ENCODE measurements around the gene LST1.
"Not testable (repeated sequence)": the region's sequence is repeated elsewhere in the genome, so short reads cannot be mapped to it uniquely, and the experiment has no call there.

LST1 gene

DNA sequence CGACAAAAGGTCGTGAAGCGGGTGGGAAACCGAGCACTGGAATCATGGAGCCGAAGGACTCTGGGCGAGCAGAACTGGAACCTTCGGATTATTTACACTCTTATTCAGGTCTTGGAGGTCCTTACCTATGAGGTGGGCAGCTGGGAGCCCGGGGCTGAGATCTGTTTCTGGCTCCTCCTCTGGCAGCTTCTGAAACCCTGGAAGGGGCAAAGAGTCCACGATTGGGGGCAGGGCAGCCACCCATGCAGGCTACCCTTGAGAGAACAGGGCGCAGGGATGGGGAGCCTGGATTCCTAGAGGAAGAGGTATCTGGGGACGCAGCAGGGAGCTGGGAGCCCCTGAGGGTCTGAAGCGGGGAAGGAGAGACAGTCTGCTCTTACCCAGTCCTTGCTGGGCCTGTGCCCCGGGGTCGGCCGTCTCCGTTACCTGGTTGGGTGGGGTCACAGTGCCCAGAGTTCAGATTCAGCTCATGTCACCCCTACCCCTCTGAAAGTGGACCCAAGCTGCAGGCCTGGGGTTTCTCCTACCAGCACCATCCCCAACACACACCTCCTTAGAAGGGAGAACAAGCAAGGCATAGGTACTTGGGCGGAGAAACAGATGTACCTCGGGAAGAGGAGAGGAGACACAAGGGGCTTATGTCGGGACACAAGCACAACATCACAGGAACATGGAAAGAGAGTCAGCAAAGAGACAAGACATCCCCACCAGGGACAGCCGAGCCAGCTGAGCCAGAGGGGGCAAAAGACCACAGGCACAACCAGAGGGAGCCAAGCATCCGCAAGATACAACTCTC, 4.4 kb upstream of the LST1 start:
- DNase-seq: no peak

- no peak for DNase-seq
Observed at GRCh38 chr6:31582230-31582643, 3.8 kb upstream of the LST1 start, which contains the start of gene LTB. TSS of gene LTB (minus strand) at chr6:31582424. CDS start at chr6:31582417, 7 bp downstream.

- DNase-seq: no peak
Observed at GRCh38 chr6:31585491-31585890, 586 bp upstream of the LST1 start.

- DNase-seq: peak; percentile 45 to 92
Observed at GRCh38 chr6:31586599-31587281, 663 bp downstream of the LST1 start.

DNA sequence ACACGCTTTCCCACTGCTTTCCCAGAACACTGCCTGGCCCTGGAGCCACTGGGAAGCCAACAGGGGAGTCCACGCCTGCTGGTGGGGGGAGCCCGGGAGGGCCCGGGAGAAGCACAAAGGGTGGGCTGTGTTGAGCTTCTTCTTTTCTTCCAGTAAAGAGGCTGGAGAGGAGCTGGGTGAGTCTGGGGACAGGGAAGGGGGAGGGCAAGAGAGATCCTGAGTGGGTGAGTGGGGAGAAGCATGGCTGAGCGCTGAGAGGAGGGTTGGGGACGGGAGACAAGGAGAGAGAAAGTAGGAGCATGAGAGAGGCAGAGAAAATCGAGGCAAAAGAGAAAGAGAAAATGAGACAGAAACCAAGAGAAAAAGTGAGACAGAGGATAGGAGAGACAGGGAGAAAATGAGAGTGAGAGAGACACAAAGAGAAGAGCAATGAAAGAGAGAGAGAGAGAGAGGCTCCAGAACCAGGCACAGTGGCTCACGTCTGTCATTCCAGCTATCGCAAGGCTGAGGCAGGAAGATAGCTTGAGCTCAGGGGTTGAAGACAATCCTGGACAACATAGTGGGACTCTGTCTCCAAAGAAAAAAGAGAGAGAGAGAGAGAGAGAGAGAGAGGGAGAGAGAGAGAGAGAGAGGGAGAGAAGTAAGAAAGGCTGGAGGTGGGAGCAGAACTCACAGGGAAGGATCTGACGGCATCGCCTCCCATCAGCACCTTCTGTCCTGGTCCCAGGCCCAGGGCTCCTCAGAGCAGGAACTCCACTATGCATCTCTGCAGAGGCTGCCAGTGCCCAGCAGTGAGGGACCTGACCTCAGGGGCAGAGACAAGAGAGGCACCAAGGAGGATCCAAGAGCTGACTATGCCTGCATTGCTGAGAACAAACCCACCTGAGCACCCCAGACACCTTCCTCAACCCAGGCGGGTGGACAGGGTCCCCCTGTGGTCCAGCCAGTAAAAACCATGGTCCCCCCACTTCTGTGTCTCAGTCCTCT, 2.0 kb downstream of the LST1 start:
- DNase-seq: no peak

DNA sequence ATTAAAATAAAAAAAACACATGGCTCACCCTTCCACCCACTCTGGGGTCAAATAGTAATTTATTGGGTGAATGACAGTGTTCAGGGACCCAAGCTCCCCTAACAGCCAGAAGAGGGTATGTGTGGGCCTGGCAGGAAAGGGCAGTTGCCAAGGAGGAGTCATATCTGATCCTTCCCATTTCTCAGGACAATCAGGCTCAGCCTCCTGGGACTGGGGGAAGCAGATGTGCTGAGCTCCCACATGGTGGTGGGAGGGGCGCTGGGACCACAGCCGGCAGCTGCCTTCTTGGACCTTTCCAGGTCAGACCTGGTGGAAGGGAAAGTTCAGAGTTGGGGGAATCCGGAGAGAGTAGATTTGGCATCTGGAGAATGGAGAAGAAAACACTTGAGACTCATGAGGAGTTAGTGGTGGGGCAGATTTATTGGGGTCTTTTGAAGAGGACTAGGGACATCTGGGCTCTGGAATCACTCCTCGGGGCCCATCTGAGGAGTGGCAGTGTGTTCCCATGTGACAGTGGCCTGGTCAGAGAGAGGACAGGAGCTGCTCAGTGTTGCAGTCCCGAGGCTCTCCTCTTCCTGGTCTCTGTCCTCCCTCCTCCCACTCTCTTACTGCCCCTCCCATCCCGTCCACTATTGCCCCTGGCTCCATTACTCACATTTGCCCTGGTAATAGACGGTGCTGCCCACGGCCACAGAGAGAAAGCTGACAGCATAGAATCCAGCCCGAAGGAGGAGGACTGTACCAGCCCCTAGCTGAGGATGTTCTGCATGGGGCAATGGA, 3.0 kb downstream of the LST1 start:
- no peak for DNase-seq

GRCh38 chr6:31590691-31591090, 4.6 kb downstream of the LST1 start:
- DNase-seq: not testable (repeated sequence)

GRCh38 chr6:31592396-31592771, 6.3 kb downstream of the LST1 start:
- no peak for DNase-seq

- peak in 1 of 2 donors; percentile 83 for DNase-seq
Observed at GRCh38 chr6:31597006-31597405, 10.9 kb downstream of the LST1 start.

GRCh38 chr6:31607317-31607716, 21.2 kb downstream of the LST1 start:
- DNase-seq: no peak

DNA sequence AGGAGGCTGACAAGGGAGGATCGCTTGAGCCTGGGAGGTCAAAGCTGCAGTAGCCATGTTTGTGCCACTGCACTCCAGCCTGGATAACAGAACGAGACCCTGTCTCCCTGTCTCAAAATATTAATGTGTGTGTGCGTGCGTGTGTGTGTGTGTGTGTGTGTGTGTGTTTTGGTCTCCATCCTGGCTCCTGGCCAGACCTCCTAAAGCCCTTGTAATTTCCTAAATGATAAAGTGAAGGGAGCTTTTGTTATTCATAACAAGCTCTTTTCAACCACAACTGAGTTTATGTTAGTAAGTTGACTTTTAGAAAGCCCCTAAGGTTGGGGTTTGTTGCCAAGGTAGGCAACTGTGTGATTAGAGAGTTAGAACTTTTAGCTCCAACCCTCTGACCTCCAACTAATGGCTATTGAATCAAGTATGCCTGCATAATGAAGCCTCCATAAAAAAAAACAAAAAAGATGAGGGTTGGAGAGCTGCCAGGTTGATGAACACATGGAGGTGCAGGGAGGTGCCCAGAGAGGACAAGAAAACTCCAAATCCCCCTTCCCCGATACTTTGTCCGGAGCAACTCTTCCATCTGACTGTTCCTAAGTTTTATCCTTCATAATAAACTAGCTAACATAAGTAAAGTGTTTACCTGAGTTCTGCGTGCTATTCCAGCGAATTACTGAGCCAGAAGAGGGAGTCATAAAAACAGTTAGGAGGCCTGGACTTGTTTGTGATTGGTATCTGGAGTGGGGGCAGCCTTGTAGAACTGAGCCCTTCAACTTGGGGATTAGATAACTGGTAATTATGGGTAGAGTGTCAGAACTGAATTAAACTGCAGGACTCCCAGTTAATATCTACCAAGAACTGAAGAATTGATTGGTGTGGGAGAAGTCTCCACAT, 23.7 kb downstream of the LST1 start:
- no peak for DNase-seq

GRCh38 chr6:31610968-31611367, 24.9 kb downstream of the LST1 start:
- DNase-seq: no peak

DNA sequence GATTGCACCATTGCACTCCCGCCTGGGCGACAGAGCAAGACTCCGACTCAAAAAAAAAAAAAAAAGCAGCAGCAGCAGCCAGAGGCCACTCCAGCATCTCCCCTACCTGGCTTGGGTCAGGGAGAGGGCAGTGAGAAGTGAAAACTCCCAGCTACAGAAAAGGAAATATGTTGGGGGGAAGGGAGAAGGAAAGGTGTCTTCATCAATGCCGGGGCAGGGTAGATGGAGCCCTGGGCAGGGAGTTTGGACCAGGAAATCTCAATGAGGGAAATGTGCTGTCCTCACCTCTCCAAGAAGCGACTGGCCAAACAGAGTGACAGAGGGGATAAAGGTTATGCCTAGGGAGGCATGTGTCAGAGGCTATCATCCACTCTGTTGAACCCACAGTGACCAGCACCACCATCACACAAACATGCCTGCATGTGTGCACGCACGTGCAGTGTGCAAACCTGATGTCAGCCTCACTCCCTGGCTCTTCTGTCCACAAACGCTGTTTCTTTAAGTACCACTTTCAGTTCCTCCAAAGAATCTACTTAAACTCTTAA, 28.1 kb downstream of the LST1 start:
- DNase-seq: no peak

GRCh38 chr6:31614684-31615578, 28.9 kb downstream of the LST1 start, which contains the start of gene AIF1:
TSS of gene AIF1 (plus strand) at chr6:31615234. CDS start at chr6:31615330, 96 bp downstream.
- DNase-seq: no peak

- DNase-seq: peak; percentile 17 to 77
Observed at GRCh38 chr6:31615748-31616147, 29.7 kb downstream of the LST1 start.

- no peak for DNase-seq
Observed at GRCh38 chr6:31617010-31617409, 30.9 kb downstream of the LST1 start.

DNA sequence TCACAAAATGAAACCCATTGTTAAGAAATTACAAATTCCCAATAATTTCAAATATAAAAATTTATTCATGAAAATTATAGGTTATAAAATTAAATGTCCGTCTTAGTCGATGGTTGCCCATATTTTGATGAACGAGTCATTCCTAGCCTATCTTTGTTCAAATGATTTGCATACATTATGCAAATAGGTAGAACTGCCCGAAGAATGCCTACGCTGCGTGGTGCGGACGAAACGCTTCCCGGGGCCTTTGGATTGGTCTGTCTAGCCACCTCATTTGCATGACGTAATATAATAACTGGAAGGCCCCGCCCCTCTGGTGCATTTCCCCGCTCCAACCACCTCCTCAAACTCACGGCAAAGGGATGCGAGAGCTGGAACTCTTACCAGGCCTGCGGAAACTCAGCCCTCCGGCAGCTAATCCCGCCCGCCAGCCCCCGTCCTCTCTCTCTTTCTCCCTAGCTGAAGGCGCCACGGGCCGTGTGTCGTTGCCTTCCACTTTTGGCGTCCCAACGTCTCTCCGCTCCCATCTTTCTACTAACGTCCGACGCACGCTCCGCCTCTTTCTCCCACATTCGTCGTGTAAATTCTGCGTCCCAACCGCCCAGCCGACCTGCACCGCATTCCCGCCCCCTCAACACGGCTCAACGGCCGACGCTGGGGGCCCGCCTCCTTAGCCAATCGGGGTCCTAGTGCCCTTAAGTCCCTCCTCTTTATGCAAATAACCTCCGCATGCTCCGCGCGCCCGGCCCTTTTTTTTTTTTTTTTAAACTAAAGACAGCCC, 33.9 kb downstream of the LST1 start:
- peak; percentile 97 to 98 for DNase-seq

DNA sequence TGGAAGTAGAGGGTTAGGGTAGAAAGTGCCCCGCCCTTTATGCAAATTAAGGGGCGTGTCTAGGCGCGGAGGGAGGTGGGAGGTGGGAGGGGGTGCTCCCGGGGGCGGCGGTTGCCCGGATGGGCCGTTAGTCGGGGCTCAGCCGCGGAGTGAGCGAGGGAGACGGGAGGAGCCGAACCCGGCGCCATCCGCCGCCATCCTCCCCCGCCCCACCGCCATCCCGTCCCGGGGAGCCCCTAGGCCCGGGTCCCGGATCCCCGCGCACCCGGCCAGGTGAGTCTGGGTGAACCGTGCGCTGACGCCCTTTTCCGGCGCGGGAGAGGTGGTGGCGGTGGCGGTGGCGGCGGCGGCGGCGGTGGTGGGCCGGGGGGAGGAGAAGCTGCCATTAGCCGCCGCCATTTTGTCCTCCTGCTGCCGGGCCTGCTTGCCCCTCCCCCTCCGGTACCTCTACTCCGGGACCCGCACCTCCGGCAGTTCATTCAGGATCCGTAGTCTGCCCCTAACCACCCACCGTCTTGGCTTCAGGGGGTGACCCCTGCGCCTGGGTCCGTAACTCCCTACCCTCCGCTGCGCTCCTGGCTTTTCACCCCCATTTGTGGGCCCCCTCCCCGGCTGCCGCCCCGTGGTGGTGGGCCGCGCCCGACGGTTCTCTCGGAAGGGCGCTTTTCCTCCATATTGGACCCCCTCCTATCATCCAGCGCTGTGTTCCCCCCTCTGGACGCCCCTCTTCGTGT, 34.7 kb downstream of the LST1 start, which contains the start of gene PRRC2A:
Gene PRRC2A (plus strand): TSS at position 130 of the 734 bp plus-strand sequence. CDS start 2,075 bp downstream, outside the sequence.
- DNase-seq: peak; percentile 38 to 97

All from bone marrow (tissue), 2 donors.